ENCODE measurements around the gene SLMAP. TPM values are rescaled to one million over a fixed set of nuclear protein-coding genes. Genes with fewer than 3 reads are reported as not detected.

Gene SLMAP
- polyA plus RNA-seq, 2 of the 4 experiments (the other 2 are of a cell fraction): 15.2 to 33.1 TPM

- POLR2A ChIA-PET: no interaction called here
These were observed 85.7 kb downstream of the SLMAP start for GRCh38 chr3:57841818-57842217.

DNA sequence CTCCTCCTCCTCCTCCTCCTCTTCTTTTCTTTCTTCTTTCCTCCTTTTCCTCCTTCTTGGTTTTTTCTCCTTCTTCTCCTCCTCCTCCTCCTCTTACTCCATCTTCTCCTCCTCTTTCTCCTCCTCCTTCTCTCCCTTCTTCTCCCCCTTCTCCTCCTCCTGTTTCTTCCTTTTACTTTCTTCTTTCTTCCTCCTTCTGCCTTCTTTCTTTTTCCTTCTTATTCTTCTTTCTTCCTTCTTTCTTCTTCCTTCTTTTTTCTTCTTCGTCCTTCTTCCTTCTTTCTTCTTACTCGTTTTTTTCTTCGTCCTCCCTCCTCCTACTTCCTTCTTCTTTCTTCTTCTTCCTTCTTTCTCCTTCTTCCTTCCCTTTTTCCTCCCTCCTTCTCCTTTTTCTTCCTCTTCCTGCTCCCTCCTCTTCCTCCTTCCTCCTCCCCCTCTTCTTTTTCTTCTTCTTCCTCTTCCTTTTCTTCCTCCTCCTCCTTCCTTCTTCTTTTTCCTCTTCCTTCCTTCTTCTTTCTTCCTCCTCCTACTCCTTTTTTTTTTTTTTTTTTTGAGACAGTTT, 92.1 kb downstream of the SLMAP start:
- CTCF ChIA-PET: no interaction called here

More at GRCh38 chr3:57841818-57842217, 85.7 kb downstream of the SLMAP start:
- ATAC-seq (no peak), FAIRE-seq (no peak), DNase-seq (ENCODE audit: low read depth in 1 of 2, low spot score in 1 of 2) (no peak)
- 70% methylated on average over 2 of the region's 2 CpGs for WGBS (ENCODE audit: missing lambda C conversion rate)
- H3K4me1 ChIP-seq: peaks cover 9% of the 10 kb centered on the region; the same call in 2 of the 3 replicates
- no peaks in the 10 kb centered on the region for H3K9me3 ChIP-seq
- H3K4me2 ChIP-seq: no peak overlapping the region
- TF ChIP-seq HDAC2 (IDR thresholded peaks at IDR 0.05): no peak
- TF ChIP-seq ZSCAN20 (CRISPR knock-in tag; IDR thresholded peaks at IDR 0.05): no peak
- TF ChIP-seq MAX (IDR thresholded peaks at IDR 0.05): no peak
- no peak for TF ChIP-seq ATOH8 (CRISPR knock-in tag; IDR thresholded peaks at IDR 0.05; ENCODE audit: low read depth)
- no peak for TF ChIP-seq RCOR1 (IDR thresholded peaks at IDR 0.05; ENCODE audit: low read depth, low read length)
- no peak for TF ChIP-seq HES2 (IDR thresholded peaks at IDR 0.05)
- TF ChIP-seq PHF8 (IDR thresholded peaks at IDR 0.05; ENCODE audit: borderline replicate concordance, low read depth): no peak
- H3K4me3 ChIP-seq: no peak overlapping the region
- CTCF ChIA-PET: no interaction called here
- no peak overlapping the region for H3K27ac ChIP-seq

DNA sequence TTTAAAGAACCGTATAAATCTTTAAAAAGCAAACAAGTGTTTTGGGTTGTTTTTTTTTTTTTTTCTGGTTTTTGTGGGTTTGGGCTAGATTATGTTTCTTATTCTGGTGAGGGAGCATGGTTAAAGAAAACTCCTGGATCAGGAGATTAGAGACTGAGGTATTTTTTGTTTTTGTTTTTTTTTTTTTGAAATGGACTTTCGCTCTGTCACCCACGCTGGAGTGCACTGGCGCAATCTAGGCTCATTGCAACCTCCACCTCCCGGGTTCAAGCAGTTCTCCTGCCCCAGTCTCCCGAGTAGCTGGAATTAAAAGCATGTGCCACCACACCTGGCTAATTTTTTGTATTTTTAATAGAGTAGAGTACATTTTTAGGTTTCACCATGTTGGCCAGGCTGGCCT, 95.2 kb downstream of the SLMAP start:
- Histone ChIP-seq H3K27ac (no peak overlapping the region), H3K9me3 (no peaks in the 10 kb centered on the region), H3K4me3 (no peak overlapping the region), H3K4me2 (no peak overlapping the region), H3K4me1 (peaks cover 9% of the 10 kb centered on the region; the same call in 2 of the 3 replicates)
- ChIA-PET CTCF (interaction anchor here (0.9 kb wide), 1 partner anchor 454 kb away, joined by 5 read pairs; no protein-coding TSS in a partner anchor), POLR2A (no interaction called here)
- FAIRE-seq: no peak
- ATAC-seq: no peak
- TF ChIP-seq GATA3 (IDR thresholded peaks at IDR 0.05; ENCODE audit: borderline replicate concordance) (no peak), EP300 (IDR thresholded peaks at IDR 0.05) (no peak), ZSCAN20 (CRISPR knock-in tag; IDR thresholded peaks at IDR 0.05) (no peak), ATOH8 (CRISPR knock-in tag; IDR thresholded peaks at IDR 0.05; ENCODE audit: low read depth) (no peak), BHLHE40 (IDR thresholded peaks at IDR 0.05; ENCODE audit: low read depth, low read length) (no peak), MAZ (IDR thresholded peaks at IDR 0.05; ENCODE audit: borderline replicate concordance, low read depth, low read length) (no peak)
- no peak for DNase-seq (ENCODE audit: low read depth in 1 of 2, low spot score in 1 of 2)
- WGBS (ENCODE audit: missing lambda C conversion rate): 91% methylated on average over 6 of the region's 6 CpGs

More for the DNA sequence above, 92.1 kb downstream of the SLMAP start:
- POLR2A ChIA-PET: no interaction called here
- Histone ChIP-seq H3K4me1 (peaks cover 9% of the 10 kb centered on the region; the same call in 2 of the 3 replicates), H3K4me3 (no peak overlapping the region), H3K27ac (no peak overlapping the region), H3K9me3 (no peaks in the 10 kb centered on the region), H3K4me2 (no peak overlapping the region; the same call in 2 of the 3 replicates)
- ATAC-seq (no peak), FAIRE-seq (no peak), DNase-seq (ENCODE audit: low read depth in 1 of 2, low spot score in 1 of 2) (no peak)
- TF ChIP-seq SMC3 (IDR thresholded peaks at IDR 0.05) (no peak), ZSCAN20 (CRISPR knock-in tag; IDR thresholded peaks at IDR 0.05) (no peak), MAFK (IDR thresholded peaks at IDR 0.05; ENCODE audit: partially characterized antibody) (no peak), RAD21 (conservative IDR thresholded peaks at IDR 0.05 in 1 of 2, IDR thresholded peaks at IDR 0.05 in 1 of 2) (no peak), KDM5A (IDR thresholded peaks at IDR 0.05) (no peak)
- WGBS (ENCODE audit: missing lambda C conversion rate): 86% methylated on average over 3 of the region's 3 CpGs

DNA sequence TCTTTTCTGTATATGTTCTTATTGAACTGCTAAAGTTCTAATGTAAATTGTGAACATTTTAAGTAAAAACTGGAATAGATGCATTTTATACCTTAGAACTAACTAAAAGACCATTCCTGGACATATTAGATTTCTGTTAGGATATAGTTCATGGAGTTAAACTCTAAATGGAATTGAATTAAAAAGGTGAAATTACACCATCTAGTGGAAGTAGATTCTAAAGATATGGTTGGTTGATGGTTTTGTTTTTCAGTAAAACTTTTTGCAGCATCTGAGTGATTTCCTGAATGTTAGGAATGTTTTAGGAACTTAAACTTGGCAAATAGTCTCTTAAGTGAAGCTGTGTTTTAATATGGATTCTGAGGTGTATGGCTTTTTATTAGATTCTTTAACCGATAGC, 96.8 kb downstream of the SLMAP start:
- Histone ChIP-seq H3K27ac (no peak overlapping the region), H3K4me1 (peaks cover 1% of the 10 kb centered on the region; the same call in 2 of the 3 replicates), H3K4me3 (no peak overlapping the region), H3K9me3 (no peaks in the 10 kb centered on the region), H3K4me2 (no peak overlapping the region)
- ATAC-seq (peak in 1 of 2 experiments; percentile 51; a peak in 2 of 6 replicates), FAIRE-seq (peak; percentile 81), DNase-seq (ENCODE audit: low read depth in 1 of 2, low spot score in 1 of 2) (peak; percentile 2 to 13)
- 77% methylated on average over 1 of the region's 1 CpG for WGBS (ENCODE audit: missing lambda C conversion rate)
- ChIA-PET POLR2A (no interaction called here), CTCF (interaction anchor here (0.7 to 1.9 kb wide), 12 partner anchors 11 to 685 kb away, joined by 3 to 9 read pairs (median 4); no protein-coding TSS in a partner anchor)
- TF ChIP-seq HES2 (IDR thresholded peaks at IDR 0.05) (no peak), HEYL (CRISPR knock-in tag; IDR thresholded peaks at IDR 0.05) (no peak), ZC3H11A (IDR thresholded peaks at IDR 0.05) (no peak), NR3C1 (IDR thresholded peaks at IDR 0.05) (no peak), ZFP36 (IDR thresholded peaks at IDR 0.05; ENCODE audit: borderline replicate concordance, partially characterized antibody) (no peak), MAX (IDR thresholded peaks at IDR 0.05) (no peak), HDAC2 (IDR thresholded peaks at IDR 0.05) (no peak), SMC3 (IDR thresholded peaks at IDR 0.05) (peak; percentile 42; the same call in 2 of the 3 replicates), RAD21 (conservative IDR thresholded peaks at IDR 0.05 in 1 of 2, IDR thresholded peaks at IDR 0.05 in 1 of 2) (peak; percentile 54 to 55)
- TF ChIP-seq, protein P1, sequence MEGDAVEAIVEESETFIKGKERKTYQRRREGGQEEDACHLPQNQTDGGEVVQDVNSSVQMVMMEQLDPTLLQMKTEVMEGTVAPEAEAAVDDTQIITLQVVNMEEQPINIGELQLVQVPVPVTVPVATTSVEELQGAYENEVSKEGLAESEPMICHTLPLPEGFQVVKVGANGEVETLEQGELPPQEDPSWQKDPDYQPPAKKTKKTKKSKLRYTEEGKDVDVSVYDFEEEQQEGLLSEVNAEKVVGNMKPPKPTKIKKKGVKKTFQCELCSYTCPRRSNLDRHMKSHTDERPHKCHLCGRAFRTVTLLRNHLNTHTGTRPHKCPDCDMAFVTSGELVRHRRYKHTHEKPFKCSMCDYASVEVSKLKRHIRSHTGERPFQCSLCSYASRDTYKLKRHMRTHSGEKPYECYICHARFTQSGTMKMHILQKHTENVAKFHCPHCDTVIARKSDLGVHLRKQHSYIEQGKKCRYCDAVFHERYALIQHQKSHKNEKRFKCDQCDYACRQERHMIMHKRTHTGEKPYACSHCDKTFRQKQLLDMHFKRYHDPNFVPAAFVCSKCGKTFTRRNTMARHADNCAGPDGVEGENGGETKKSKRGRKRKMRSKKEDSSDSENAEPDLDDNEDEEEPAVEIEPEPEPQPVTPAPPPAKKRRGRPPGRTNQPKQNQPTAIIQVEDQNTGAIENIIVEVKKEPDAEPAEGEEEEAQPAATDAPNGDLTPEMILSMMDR (IDR thresholded peaks at IDR 0.05): peak; percentile 43; the same call in 2 of the 3 replicates
